GM23338 (cell line): ENCODE measurements around the gene ID2. TPM values are rescaled to one million over a fixed set of nuclear protein-coding genes. Genes with fewer than 3 reads are reported as not detected.

ENCODE experiments used
- ATAC-seq: fragments of 200-7000 bp; cut with Tn5 transposase; 3 replicates; pipeline ENCODE4 v1.9.1; 2020
- DNase-seq: peaks from one replicate; pipeline ENCODE4 v3.0.0-alpha.2; 2015; ENCODE audit warnings: low spot score
- H2AFZ ChIP-seq: fragments of 200-600 bp; sonication (generic); 2 replicates; pipeline ENCODE4 v1.8.0; 2016; ENCODE audit warnings: antibody characterized with exemption, mild to moderate bottlenecking, moderate library complexity
- H3F3A ChIP-seq: fragments of 200-600 bp; sonication (generic); replicated peaks from 2 replicates; pipeline ENCODE4 v1.8.0; 2017; ENCODE audit warnings: antibody characterized with exemption, mixed run types, low read depth
- H3K27ac ChIP-seq: fragments of 200-600 bp; sonication (generic); 2 replicates; pipeline ENCODE4 v1.6.1; 2016; ENCODE audit warnings: low read depth
- H3K27me3 ChIP-seq: fragments of 200-600 bp; sonication (generic); 2 replicates; pipeline ENCODE4 v1.8.0; 2016; ENCODE audit warnings: mild to moderate bottlenecking, mixed run types, moderate library complexity; ENCODE audit not compliant: insufficient read depth
- H3K36me3 ChIP-seq: fragments of 200-600 bp; sonication (generic); 2 replicates; pipeline ENCODE4 v1.8.0; 2016; ENCODE audit warnings: mild to moderate bottlenecking; ENCODE audit not compliant: insufficient read depth
- H3K4me1 ChIP-seq: fragments of 200-600 bp; sonication (generic); 2 replicates; pipeline ENCODE4 v1.8.0; 2016; ENCODE audit warnings: mild to moderate bottlenecking, moderate library complexity; ENCODE audit not compliant: insufficient read depth
- H3K4me2 ChIP-seq: fragments of 200-600 bp; sonication (generic); 2 replicates; pipeline ENCODE4 v1.7.1; 2017; ENCODE audit warnings: mixed run types
- H3K4me3 ChIP-seq: fragments of 200-600 bp; sonication (generic); 2 replicates; pipeline ENCODE4 v1.6.1; 2016; ENCODE audit warnings: mixed run types
- H3K79me2 ChIP-seq: fragments of 200-600 bp; sonication (generic); replicated peaks from 2 replicates; pipeline ENCODE4 v1.8.0; 2017; ENCODE audit warnings: mild to moderate bottlenecking; ENCODE audit not compliant: insufficient read depth
- H3K9me2 ChIP-seq: fragments of 200-600 bp; sonication (generic); 2 replicates; pipeline ENCODE4 v1.8.0; 2017; ENCODE audit not compliant: insufficient read depth
- H4K20me1 ChIP-seq: fragments of 200-600 bp; sonication (generic); replicated peaks from 2 replicates; pipeline ENCODE4 v1.8.0; 2017; ENCODE audit warnings: mild to moderate bottlenecking; ENCODE audit not compliant: insufficient read depth
- H3K27ac Mint-ChIP-seq: 2 replicates; pipeline ENCODE4 v1.8.0; 2020; ENCODE audit warnings: inconsistent platforms, mild to moderate bottlenecking, moderate library complexity, mixed read lengths
- H3K27me3 Mint-ChIP-seq: 3 replicates; pipeline ENCODE4 v1.8.0; 2022; ENCODE audit warnings: low read depth, mild to moderate bottlenecking, moderate library complexity, mixed read lengths, inconsistent platforms; ENCODE audit not compliant: insufficient read depth, poor library complexity
- H3K36me3 Mint-ChIP-seq: 3 replicates; pipeline ENCODE4 v1.8.0; 2021; ENCODE audit warnings: low read depth, mild to moderate bottlenecking, inconsistent platforms, moderate library complexity, mixed read lengths
- H3K4me1 Mint-ChIP-seq: 3 replicates; pipeline ENCODE4 v1.8.0; 2020; ENCODE audit warnings: mild to moderate bottlenecking, inconsistent platforms, mixed read lengths
- H3K4me3 Mint-ChIP-seq: 3 replicates; pipeline ENCODE4 v1.8.0; 2021; ENCODE audit warnings: moderate library complexity, mild to moderate bottlenecking, inconsistent platforms, mixed read lengths
- H3K9me3 Mint-ChIP-seq: 3 replicates; pipeline ENCODE4 v1.8.0; 2020; ENCODE audit warnings: moderate library complexity, mild to moderate bottlenecking, inconsistent platforms, mixed read lengths
- CREB1 ChIP-seq: fragments of 250-450 bp; sonication (Bioruptor Pico); IDR thresholded peaks from 2 replicates; pipeline ENCODE4 v1.5.0; 2020; ENCODE audit warnings: low read depth, mild to moderate bottlenecking, moderate library complexity
- CTCF ChIP-seq, 2 experiments: fragments of 200-600 bp in 1 of 2; sonication (generic) in 1 of 2; conservative IDR thresholded peaks; 2 replicates each; pipeline versions ENCODE4 v1.5.1 to v1.6.1; 2016 to 2017; ENCODE audit warnings: antibody characterized with exemption in 2 of 2, low read depth in 2 of 2, mild to moderate bottlenecking in 2 of 2, moderate library complexity in 1 of 2
- ETS1 ChIP-seq: IDR thresholded peaks from 2 replicates; pipeline ENCODE4 v1.6.1; 2016; ENCODE audit warnings: antibody characterized with exemption
- EZH2 ChIP-seq: fragments of 200-600 bp; sonication (generic); IDR thresholded peaks from one replicate; pipeline ENCODE4 v1.8.0; 2017; ENCODE audit warnings: antibody characterized with exemption, mild to moderate bottlenecking, low read depth; ENCODE audit not compliant: unreplicated experiment
- EZH2phosphoT487 ChIP-seq: fragments of 200-600 bp; sonication (generic); IDR thresholded peaks from one replicate; pipeline ENCODE4 v1.8.1; 2018; ENCODE audit warnings: antibody characterized with exemption; ENCODE audit not compliant: unreplicated experiment
- JUNB ChIP-seq: IDR thresholded peaks from one replicate; pipeline ENCODE4 v1.6.1; 2016; ENCODE audit warnings: antibody characterized with exemption; ENCODE audit not compliant: unreplicated experiment
- NANOG ChIP-seq: IDR thresholded peaks from 2 replicates; pipeline ENCODE4 v1.6.1; 2016; ENCODE audit warnings: antibody characterized with exemption, borderline replicate concordance
- POLR2AphosphoS5 ChIP-seq: IDR thresholded peaks from 2 replicates; pipeline ENCODE4 v1.6.1; 2016; ENCODE audit warnings: antibody characterized with exemption, low read depth
- REST ChIP-seq: IDR thresholded peaks from one replicate; pipeline ENCODE4 v1.6.1; 2018; ENCODE audit warnings: antibody characterized with exemption; ENCODE audit not compliant: unreplicated experiment
- STAT1 ChIP-seq: IDR thresholded peaks from one replicate; pipeline ENCODE4 v1.6.1; 2016; ENCODE audit warnings: antibody characterized with exemption; ENCODE audit not compliant: unreplicated experiment
- ZNF114 ChIP-seq: fragments of 250-450 bp; sonication (Bioruptor Pico); IDR thresholded peaks from 2 replicates; pipeline ENCODE4 v1.5.0; 2020; ENCODE audit warnings: mild to moderate bottlenecking, moderate library complexity
- ZNF331 ChIP-seq: fragments of 250-450 bp; sonication (Bioruptor Pico); IDR thresholded peaks from 2 replicates; pipeline ENCODE4 v1.5.0; 2020; ENCODE audit warnings: low read depth, mild to moderate bottlenecking, moderate library complexity
- ZNF462 ChIP-seq: fragments of 250-450 bp; sonication (Bioruptor Pico); IDR thresholded peaks from 2 replicates; pipeline ENCODE4 v1.5.0; 2020; ENCODE audit warnings: mild to moderate bottlenecking, moderate library complexity
- polyA plus RNA-seq: library from polyadenylated mRNA; unstranded; fragments of >200 nt; fragmentation: Nextera tagmentation; extraction: Ambion mirVana; gene quantifications from 2 replicates; pipeline ENCODE4 v1.2.1, GENCODE V29; 2016
- total RNA-seq: library from RNA; depleted of rRNA; stranded (reverse); fragments of >200 nt; shearing (Covaris generic); gene quantifications from 2 replicates; pipeline ENCODE4 v1.2.3, GENCODE V29; 2014

The ID2 gene
- total and polyA plus RNA-seq, 2 experiments from 2014 or later, result 87.0 to 110 TPM

- Mint-ChIP-seq H3K4me1 (no peaks in the 10 kb centered on the region), H3K4me3 (no peak overlapping the region), H3K36me3 (peaks cover 20% of the 10 kb centered on the region), H3K27ac (no peak overlapping the region), H3K9me3 (peaks cover 26% of the 10 kb centered on the region), H3K27me3 (peaks cover 5% of the 10 kb centered on the region)
- Histone ChIP-seq H3K4me3 (no peak overlapping the region), H3K4me2 (no peak overlapping the region), H3K36me3 (no peaks in the 10 kb centered on the region), H3K9me2 (no peaks in the 10 kb centered on the region), H3F3A (no peaks in the 10 kb centered on the region), H3K27me3 (no peaks in the 10 kb centered on the region), H3K27ac (no peak overlapping the region), H4K20me1 (no peaks in the 10 kb centered on the region), H2AFZ (no peak overlapping the region), H3K79me2 (no peaks in the 10 kb centered on the region), H3K4me1 (no peaks in the 10 kb centered on the region)
- no peak for TF ChIP-seq ZNF331
- no peak for TF ChIP-seq NANOG
- no peak for TF ChIP-seq POLR2AphosphoS5
- no peak for TF ChIP-seq CTCF (conservative IDR thresholded peaks at IDR 0.05; ENCODE audit: low read depth in 2 of 2)
- TF ChIP-seq EZH2, result no peak
- no peak for TF ChIP-seq ZNF114 (CRISPR knock-in tag)
- TF ChIP-seq ETS1, result no peak
- no peak for TF ChIP-seq ZNF462 (CRISPR knock-in tag)
- TF ChIP-seq CREB1 (CRISPR knock-in tag), result no peak
- TF ChIP-seq REST, result no peak
- no peak for TF ChIP-seq JUNB
- TF ChIP-seq STAT1, result no peak
- no peak for TF ChIP-seq EZH2phosphoT487
- ATAC-seq (no peak), DNase-seq (no peak)
These were observed 31.6 kb upstream of the ID2 start for GRCh38 chr2:8650256-8650655.
